ENCODE measurements around the gene NFATC2.
"Not testable (repeated sequence)": the region's sequence is repeated elsewhere in the genome, so short reads cannot be mapped to it uniquely, and the experiment has no call there.

NFATC2 gene

GRCh38 chr20:51469046-51469445, 73.5 kb downstream of the NFATC2 start:
- DNase-seq = no peak

GRCh38 chr20:51468636-51469035, 73.9 kb downstream of the NFATC2 start:
- no peak for DNase-seq

DNA sequence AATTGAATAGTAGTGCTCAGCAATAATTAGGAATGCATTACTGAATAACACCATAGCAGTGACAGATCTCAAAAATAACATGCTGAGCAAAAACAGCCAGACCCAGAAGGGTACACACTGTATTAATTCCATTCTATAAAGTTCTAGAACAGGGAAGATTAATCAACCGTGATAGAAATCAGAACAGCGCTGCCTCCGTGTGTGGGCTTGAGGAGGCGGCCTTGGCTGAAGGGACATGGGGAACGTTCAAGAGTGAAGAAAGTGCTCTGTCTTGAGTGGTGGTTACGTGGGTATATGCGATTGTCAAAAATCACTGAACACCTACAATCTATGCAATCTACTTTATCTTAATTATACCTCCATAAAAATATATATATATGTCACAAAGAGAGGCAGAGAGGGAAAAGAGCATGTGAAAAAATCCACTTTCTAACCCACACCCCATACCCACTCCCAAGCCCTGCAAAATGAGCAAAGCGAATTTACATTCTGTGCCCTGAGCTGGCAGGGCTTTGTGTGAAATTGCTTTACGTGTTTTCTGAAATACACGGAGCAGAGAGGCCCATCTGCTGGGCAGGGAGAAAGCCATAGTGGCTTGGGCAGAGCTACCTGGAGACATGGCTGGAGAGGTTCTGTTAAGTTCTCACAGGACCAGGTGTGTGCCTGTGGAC, 74.4 kb downstream of the NFATC2 start:
- no peak for DNase-seq

GRCh38 chr20:51463998-51464397, 78.5 kb downstream of the NFATC2 start:
- DNase-seq = no peak

- DNase-seq = no peak
Observed at GRCh38 chr20:51463560-51463959, 79.0 kb downstream of the NFATC2 start.

GRCh38 chr20:51462566-51463276, 79.8 kb downstream of the NFATC2 start:
- no peak for DNase-seq

GRCh38 chr20:51461846-51462245, 80.7 kb downstream of the NFATC2 start:
- not testable (repeated sequence) for DNase-seq

DNA sequence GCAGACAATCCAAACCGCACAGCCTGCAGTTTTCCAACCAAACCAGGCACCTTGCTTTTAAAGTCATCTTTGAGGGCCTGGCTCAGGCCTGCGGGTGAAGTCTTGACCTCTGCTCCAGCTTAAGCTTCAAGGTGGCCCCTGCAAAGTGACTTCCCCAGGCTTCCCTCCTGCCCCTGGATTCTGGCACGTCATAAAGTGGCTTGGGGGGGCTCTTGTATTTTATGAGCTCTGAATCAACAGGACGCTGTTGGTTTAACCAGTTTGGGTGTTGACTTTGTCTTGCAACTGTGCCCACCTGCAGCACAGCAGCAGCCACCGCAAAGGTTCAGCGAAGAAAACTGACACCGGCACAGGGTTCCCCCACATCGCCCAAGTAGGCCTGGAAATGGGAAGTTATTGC, 81.2 kb downstream of the NFATC2 start:
- no peak for DNase-seq

- no peak for DNase-seq
Observed at GRCh38 chr20:51460569-51461265, 81.8 kb downstream of the NFATC2 start.

- no peak for DNase-seq
Observed at GRCh38 chr20:51460163-51460562, 82.4 kb downstream of the NFATC2 start.

DNA sequence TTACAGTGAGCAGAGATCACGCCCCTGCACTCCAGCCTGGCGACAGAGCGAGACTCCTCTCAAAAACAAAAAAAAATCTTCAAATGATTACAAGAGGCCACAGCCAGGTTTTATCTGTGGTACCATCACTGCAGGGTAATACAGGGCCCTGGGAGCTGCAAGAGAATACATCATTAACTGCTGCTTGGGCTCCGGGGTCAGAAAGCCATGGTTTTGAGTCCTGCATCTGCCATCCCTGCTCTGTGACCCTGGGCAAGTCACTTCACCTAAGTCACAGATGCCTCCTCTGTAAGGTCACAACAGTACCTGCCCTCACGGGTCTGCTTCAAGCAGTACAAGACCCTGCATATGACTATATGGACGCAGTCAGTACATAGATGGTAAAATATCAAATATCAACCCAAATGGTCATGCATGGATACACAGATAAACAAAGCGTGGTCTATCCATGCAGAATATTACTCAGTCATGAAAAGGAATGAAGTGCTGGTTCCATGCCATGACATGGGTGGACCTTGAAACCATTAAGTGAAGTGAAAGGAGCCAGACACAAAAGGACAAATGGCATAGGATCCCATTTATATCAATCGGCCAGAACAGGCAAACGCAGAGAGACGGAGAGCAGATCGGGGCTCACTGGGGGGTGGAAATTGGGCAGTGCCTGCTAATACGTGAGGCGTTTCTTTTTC, 83.6 kb downstream of the NFATC2 start:
- DNase-seq = no peak

DNA sequence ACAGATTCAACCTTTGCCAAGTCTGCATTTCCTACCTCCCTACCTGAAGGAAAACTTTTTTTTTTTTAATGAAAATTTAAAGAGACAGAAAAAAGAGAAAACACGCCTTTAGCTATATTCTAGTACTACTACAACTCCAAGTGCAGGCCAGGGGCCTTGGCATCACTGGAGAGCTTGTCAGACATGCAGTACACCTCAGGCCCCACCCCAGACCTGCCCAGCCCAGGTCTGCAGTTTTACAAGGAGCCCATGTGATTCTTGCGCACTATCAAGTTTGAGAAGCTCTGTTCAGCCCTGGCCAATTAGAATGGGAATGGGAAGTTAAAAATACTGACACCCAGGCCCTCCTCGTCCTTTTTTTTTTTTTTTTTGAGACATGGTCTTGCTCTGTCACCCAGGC, 85.0 kb downstream of the NFATC2 start:
- DNase-seq = no peak

- peak in 1 of 2 donors; percentile 16 for DNase-seq
Observed at GRCh38 chr20:51456511-51457509, 85.7 kb downstream of the NFATC2 start.

DNA sequence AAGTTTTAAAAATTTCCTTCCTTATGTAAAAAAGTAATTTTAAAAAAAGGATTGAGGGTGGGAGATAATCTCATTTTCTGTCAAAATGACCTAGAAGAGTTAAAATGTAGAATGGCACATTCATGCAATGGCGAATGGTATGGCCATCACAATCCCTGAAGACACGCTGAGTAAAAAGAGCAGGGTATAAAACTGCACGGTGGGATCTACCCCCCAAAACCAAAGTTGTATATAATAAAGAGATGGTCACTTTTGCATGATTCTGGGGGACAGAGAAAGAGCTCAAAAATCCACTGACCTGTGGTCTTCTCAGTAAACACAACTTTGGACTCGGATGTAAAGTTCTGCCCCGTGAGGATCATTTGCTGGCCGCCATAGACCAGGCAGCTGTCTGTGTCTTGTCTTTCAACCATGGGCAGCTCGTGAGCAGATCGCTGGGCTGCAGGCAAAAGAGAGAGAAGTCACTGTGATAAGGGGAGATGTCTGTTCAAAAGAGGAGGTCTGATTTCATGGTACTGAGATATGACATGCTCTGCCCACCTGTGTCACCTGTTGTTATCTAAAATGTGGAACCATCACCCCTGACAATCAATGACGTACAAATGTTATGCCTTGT, 88.2 kb downstream of the NFATC2 start:
- DNase-seq = no peak

DNA sequence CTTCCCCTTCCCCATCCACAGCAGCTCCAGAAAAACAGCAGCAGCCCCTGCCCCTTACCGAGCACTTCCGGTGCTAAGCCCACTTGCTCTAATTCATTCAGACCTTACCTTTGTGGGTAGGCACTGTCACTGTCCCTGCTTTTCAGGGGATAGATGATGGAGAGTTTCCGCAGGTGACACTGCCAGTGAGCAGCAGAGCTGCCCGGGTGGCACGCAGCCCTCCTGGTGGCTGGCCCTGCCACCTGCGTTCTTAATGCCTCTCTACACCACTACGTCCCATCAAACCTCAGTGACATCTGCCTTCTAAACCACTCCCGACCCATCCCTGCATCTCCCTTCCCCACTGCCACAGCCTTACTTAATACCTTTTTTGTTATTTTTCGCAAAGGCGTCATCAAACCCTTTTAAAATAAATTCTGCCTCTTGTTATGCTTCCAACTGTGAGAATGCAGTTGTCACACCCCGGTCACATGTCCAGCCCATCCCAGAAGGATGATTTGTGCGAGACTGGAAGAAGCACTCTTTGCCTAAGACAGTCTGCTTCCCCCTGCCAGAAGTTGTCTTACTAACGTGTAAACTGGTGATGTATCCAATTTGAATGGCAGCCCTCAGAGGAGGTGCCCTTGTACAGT, 89.7 kb downstream of the NFATC2 start:
- DNase-seq = no peak

GRCh38 chr20:51452091-51452613, 90.4 kb downstream of the NFATC2 start:
- no peak for DNase-seq

GRCh38 chr20:51451484-51451883, 91.0 kb downstream of the NFATC2 start:
- no peak for DNase-seq

DNA sequence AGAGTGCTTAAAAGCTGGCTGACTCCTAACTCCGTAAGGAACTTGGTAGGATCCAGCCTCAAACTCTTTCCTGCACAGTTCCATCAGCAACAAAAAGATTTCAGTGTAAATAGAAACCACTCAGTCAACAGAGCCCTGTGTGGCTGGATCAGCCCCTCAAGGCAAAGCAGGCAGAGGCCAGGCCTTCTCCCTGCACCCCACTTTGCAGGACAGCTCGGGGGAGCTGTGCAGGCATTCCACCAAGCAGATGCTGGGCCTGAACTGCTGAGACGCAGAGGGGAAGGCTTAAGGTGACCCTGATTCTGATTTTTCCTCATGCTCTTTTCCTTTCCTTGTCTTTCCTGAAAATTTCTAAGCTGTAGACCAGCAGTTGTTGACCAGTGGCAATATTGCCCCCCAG, 91.5 kb downstream of the NFATC2 start:
- DNase-seq = no peak

GRCh38 chr20:51450221-51450712, 92.3 kb downstream of the NFATC2 start:
- DNase-seq = no peak

DNA sequence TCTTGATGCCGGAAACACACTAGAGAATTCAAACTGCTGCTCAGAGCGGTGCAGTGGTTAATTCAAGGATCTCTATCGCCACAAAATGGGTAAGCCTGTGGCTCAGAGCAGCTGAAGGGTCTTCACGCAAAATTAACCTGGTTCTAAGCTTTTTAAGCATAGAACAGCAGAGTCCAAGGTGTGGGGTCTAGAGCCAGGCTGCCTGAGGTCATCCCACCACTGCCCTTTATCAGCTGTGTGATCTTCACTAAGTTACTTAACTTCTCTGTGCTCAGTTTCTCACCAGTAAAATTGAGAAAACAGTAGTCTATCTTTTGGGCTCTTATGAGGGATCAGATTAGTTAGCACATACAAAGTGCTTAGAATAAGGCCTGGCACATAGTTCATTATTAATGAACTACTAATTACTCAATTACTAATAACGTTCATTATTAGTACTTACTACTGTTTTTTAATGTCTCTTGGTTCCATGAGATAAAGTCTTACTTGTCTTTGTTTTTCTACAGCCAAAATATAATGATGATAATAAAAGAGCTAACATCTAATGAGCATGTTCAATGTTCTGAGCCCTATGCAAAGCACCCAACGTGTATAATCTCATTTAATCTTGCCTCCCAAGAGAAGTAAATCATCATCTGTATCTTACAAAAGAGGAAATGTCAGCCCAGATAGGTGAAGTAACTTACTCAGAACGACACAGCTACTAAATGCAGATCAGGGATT, 92.9 kb downstream of the NFATC2 start:
- no peak for DNase-seq
